ENCODE results near the gene SEMA5A. TPM values are rescaled to one million over a fixed set of nuclear protein-coding genes. Genes with fewer than 3 reads are reported as not detected.

Gene SEMA5A
- total RNA-seq, 2 donors from 2014 or later, result 3.4 to 40.2 TPM

DNA sequence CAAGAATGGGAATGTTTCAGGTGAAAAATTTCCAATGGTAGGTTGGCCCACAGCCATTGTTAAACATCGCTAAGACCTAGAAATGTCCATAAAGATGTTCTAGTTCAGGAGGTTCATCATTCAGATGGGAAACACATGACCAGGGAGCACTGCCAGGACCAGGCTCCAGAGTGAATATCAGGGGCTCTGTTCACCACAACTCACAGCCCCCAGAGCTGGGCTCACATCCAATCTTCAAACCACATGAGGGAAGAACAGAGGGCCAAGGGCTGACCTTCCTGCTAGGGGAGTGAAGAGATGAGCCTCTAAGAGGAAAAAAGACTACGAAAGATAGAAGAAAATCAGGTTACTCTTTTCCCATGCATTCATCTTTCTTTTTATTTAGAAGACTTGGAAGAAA lies 205.8 kb downstream of the SEMA5A start:
- ATAC-seq (no peak), DNase-seq (no peak)
- Histone ChIP-seq H3K4me1 (no peaks in the 10 kb centered on the region), H3K9me3 (no peaks in the 10 kb centered on the region), H3K27me3 (no peaks in the 10 kb centered on the region), H3K27ac (no peak overlapping the region), H3K4me3 (no peak overlapping the region), H3K36me3 (replicated peaks in 1 of 2; ENCODE audit: insufficient read depth in 1 of 2, low read depth in 2 of 2) (no peaks in the 10 kb centered on the region)
- intact Hi-C loops (cut with DNase I), result no loop called here
- 80 to 91% methylated on average over 2 of the region's 2 CpGs for WGBS, 2 donors
- TF ChIP-seq POLR2A (IDR thresholded peaks at IDR 0.05), result no peak
- TF ChIP-seq, protein P1, sequence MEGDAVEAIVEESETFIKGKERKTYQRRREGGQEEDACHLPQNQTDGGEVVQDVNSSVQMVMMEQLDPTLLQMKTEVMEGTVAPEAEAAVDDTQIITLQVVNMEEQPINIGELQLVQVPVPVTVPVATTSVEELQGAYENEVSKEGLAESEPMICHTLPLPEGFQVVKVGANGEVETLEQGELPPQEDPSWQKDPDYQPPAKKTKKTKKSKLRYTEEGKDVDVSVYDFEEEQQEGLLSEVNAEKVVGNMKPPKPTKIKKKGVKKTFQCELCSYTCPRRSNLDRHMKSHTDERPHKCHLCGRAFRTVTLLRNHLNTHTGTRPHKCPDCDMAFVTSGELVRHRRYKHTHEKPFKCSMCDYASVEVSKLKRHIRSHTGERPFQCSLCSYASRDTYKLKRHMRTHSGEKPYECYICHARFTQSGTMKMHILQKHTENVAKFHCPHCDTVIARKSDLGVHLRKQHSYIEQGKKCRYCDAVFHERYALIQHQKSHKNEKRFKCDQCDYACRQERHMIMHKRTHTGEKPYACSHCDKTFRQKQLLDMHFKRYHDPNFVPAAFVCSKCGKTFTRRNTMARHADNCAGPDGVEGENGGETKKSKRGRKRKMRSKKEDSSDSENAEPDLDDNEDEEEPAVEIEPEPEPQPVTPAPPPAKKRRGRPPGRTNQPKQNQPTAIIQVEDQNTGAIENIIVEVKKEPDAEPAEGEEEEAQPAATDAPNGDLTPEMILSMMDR (IDR thresholded peaks at IDR 0.05), result no peak

DNA sequence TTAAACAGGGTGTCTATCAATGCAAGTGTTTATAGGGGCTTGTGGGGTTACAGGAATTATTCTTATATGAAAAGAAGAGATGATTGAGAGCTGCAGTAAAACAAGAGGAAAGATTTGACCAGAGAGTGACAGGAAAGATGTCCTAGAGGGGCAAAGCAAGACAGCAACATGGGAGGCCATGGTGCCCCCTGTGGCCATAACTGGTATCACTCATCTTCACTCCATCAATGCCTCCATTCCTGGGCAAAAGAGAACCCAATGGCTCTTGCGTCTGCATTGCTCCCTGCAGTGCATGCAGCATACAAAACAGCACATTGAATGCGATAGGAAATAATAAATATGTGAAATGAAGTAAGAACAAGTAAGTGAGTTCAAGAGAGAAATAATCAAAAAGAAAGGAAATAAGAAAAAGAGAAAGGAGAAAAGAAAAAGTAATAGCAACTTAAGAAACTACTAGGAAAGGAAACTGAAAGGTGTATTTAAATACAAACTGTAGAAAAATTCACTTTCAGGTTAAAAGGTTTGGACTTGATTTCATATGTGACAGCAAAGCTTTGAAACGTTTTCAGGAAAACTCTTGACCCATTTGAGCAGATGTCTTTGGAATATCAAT lies 206.6 kb downstream of the SEMA5A start:
- H3K9me3 ChIP-seq, result no peaks in the 10 kb centered on the region
- 80 to 85% methylated on average over 3 of the region's 3 CpGs for WGBS, 2 donors
- no peaks in the 10 kb centered on the region for H3K4me1 ChIP-seq
- no peak for ATAC-seq
- no peaks in the 10 kb centered on the region for H3K27me3 ChIP-seq
- TF ChIP-seq, protein P1 (IDR thresholded peaks at IDR 0.05), result peak in 1 of 7 experiments; percentile 8
- TF ChIP-seq POLR2A (IDR thresholded peaks at IDR 0.05), result no peak
- H3K36me3 ChIP-seq (replicated peaks in 1 of 2; ENCODE audit: insufficient read depth in 1 of 2, low read depth in 2 of 2), result no peaks in the 10 kb centered on the region
- H3K4me3 ChIP-seq, result no peak overlapping the region
- DNase-seq, result no peak
- intact Hi-C loops (cut with DNase I), result no loop called here
- H3K27ac ChIP-seq, result no peak overlapping the region

DNA sequence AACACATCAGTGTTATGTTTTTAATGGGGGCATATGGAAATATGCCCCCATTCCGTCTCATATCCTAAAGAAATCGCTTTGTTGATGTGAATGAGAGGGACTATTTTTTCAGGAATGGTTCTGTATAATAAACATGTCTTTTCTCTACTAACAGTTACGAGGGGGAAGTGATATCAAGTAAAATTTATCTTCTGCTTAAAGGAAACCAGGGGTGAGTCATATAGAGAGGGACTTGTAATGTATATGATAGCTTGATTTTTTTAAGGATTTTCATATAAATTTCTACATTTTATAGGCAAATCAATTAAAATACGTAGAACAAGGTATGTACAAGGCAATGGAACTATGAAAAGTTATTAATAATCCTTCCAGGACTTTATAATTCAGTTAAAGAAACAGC lies 207.1 kb downstream of the SEMA5A start:
- WGBS, 2 donors, result 91 to 92% methylated on average over 4 of the region's 4 CpGs
- H3K9me3 ChIP-seq, result no peaks in the 10 kb centered on the region
- no peak overlapping the region for H3K4me3 ChIP-seq
- H3K36me3 ChIP-seq (replicated peaks in 1 of 2; ENCODE audit: insufficient read depth in 1 of 2, low read depth in 2 of 2), result no peaks in the 10 kb centered on the region
- H3K27me3 ChIP-seq, result no peaks in the 10 kb centered on the region
- H3K27ac ChIP-seq, result no peak overlapping the region
- DNase-seq, result no peak
- TF ChIP-seq, protein P1 (IDR thresholded peaks at IDR 0.05), result no peak
- TF ChIP-seq POLR2A (IDR thresholded peaks at IDR 0.05), result no peak
- no peak for ATAC-seq
- intact Hi-C loops (cut with DNase I), result no loop called here
- no peaks in the 10 kb centered on the region for H3K4me1 ChIP-seq

DNA sequence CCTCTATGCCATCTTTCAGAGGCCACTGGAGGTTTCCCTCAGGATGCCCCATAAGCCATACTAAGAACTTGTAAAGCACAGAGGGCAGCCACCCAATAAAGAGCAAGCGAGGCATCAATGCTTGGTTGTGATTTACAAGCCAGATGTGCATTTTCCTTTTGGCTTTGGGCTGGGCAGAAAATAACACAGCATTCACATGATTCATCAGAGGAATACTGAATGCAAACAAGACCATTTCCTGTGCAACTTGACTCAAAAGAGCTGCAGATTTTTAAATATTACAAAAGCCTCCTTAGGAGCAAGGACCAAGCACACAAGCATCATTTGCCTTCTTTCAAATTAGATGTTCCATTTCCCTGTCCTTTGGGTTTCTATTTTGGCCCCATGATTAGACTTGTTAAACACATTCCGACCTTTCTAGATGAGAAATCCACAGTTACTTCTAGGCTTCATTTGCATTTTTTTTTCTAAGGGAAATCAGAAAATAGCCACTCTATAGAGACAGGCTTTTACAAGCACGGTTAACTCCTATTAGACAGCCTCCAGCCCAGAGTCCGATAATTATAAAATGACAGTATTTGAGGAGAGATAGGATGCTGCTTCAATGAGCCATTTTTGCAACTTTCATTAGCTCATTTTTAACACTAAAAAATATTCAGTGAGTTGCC lies 207.8 kb downstream of the SEMA5A start:
- Histone ChIP-seq H3K27ac (no peak overlapping the region), H3K4me3 (no peak overlapping the region), H3K4me1 (no peaks in the 10 kb centered on the region), H3K27me3 (no peaks in the 10 kb centered on the region), H3K9me3 (no peaks in the 10 kb centered on the region), H3K36me3 (replicated peaks in 1 of 2; ENCODE audit: insufficient read depth in 1 of 2, low read depth in 2 of 2) (no peaks in the 10 kb centered on the region)
- no peak for TF ChIP-seq POLR2A (IDR thresholded peaks at IDR 0.05)
- TF ChIP-seq, protein P1 (IDR thresholded peaks at IDR 0.05), result no peak
- ATAC-seq (no peak), DNase-seq (no peak)
- 79 to 88% methylated on average over 4 of the region's 4 CpGs for WGBS, 2 donors
- intact Hi-C loops (cut with DNase I), result no loop called here
